ENCODE data around the gene SULF2.

The SULF2 gene

DNA sequence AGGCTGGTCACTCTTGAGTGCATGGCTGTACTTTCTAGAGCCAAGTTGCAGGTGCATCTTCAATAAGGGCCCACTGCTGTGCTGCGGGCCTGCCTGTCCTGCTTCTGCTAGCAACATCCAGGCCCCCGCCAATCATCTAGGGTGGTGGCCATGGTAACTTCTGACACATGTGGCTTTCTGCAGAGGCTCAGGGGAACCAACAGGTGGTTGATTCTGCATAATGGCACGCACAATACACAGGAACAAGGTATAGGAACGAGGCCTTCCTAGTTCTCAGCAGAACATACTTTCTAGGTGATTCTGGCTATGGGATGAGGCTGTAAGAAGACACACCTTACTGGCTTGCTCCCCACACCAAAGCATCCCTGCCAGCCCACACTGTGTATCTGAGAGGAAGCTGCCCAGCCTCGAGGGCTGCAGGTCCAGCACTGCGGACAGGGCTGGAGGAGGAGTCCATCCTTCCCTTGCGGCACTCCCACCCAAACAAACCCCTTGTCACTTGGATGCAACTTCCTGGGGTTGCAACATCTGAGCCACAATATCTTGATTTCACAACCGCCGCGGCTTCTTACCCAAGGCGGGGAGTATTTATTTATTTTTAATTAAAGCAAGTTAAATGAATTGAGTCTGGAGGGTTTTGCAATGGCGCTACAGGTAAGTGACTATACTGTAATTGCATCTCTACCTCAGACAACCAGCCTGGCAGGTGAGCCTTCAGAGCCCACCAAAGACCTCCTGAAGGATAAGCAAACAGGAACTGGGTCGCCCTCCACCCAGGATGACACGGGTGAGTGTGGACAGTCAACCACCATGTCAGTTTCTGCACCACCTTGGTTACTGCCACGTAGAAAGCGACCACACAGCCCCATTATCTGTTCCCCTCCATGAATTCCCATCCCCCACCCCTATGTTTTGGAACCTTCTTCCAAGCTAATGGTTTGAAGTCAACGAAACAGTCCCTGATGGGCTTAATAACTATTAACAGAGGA lies 49.6 kb downstream of the SULF2 start:
- DNase-seq: no peak

DNA sequence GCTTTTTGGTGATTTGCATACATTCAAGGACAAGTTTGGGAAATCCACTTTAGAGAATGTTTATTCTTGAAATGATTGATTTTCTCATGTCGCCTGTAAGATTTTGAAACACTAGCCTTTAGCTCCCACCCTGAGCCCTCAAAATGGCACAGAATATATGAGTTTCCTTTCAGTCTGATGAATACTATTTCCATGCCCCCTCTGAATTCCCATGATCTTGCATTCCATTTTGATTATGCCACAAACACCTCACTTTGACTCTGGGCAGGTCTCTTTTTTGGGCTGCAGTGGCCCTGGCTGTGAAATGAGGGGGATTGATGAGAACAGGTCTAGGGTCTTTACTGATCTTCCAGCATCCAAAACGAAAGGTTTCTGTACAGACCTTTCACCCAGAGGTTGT lies 50.4 kb downstream of the SULF2 start:
- DNase-seq: no peak

DNA sequence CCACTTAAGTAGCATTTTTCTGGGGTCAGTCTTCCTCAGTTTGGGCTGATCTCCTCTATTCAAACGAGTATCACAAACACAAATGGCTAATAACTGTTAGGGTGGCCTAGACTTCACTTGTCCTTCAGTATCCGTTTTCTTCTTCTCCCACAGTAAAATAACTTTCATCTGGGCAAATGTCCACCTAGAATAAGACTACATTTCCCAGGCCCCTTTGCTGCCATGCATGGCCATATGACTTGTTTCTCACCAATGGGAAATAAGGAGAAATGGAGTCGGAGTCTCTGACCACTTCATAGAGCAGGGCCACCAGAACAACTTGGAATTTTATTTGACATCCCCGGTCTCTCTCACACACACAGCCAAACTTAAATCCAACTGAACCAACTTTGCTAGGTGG lies 51.4 kb downstream of the SULF2 start:
- DNase-seq: no peak

DNA sequence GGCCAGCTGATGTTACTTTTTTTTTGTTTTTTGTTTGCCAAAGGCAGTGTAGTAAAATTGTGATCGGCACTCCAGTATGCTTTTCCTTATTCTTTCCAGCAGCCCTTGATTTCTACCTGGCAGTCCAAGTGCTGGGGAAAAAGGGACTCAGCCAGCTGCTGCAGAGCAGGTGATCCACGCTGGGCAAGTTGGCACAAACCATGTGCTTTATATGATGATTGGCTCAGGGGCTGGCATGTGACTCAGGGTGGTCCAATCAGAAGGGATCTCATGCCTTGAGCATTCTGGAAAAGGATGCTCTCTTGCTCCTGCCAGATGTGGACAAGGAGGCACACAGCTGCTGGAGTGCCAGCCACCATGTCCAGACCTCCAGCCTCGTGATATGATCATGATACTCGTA lies 54.5 kb downstream of the SULF2 start:
- peak; percentile 12 for DNase-seq

DNA sequence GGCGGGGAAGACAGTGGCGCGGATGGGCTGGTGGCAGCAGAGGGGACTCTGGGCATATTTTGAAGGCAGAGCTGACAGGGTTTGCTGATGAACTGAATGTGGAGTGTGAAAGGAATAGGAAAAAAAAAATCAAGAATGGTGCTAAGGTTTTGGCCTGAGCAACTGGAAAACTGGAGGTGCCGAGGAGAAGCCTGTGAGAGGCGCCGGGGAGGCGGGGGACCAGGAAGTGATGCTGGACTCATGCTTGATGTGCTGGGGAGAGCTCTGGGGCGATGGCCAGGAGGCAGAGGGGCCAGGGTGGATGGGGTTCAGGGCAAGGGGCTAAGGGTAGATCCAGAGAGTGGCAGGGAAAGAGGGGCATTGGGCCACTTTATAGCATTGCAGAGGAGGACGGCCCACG lies 55.8 kb downstream of the SULF2 start:
- no peak for DNase-seq

DNA sequence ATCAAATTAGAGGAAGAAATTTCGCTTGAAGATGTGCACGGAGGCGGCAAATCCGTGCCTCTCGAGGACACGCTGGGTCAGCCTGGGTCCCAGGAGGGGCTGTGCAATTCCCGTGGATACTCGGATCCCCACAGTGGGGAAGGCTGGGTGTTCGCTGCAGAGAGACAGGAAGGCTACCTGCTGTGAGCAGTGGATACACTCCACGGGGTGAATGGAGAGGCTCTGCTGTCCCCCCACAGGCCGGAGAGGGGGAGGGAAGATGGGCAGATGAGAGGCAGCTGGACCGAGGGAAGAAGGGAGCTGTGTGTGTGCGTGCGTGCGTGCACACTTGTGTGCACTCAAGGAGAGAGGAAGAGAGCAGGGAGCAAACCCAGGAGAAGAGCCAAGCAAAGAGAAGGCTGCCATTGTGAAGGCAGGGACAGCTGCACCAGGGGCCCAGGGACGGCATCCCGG lies 57.3 kb downstream of the SULF2 start:
- DNase-seq: no peak

DNA sequence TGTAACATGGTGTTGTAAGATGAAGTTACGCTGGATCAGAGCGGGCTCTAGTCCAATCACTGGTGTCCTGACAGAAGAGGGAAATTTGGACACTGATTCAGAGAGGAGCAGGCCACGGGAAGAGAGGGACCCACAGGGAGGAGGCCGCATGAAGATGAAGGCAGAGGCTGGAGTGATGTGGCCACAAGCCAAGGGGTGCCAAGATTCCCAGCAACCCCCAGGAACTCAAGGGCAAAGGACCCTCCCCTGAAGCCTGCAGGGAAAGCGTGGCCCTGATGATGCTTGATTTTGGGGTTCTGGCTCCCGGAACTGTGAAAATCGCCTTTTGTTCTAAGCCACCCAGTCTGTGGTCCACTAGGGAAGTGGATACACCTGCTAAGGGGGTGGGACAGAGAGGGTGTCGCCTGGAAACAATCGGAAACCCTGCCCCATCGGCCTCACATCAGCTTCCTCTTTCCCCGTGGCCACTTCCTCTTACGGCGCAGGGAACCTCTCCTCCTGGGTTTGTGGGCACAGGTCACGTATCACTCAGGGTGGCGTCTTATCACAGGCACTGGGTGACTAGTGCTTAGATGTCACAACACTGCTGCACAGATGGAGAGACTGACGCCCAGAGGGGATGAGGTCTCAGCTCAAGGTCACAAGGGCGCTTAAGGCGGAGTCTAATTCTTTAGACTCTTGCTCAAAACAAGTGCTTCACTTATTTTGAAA lies 58.0 kb downstream of the SULF2 start:
- DNase-seq: no peak

DNA sequence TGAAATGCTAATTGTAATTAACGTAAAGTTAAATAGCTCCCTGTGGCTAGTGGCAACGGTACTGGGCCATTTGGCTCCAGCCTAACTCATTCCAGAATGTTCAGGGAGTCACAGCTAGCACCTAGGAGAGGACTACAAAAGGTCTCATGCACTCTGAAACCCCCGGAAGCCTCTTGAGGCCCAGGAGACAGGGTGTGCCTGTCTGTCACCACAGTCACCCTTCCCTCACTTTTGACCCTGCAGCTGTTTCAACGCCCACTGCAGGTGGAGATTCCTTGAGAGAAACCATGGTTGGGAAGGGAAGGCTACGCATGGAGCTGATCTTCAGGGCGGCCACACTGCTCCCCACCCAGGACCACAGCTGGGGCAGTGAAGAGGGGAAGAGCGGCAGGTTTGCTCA lies 58.6 kb downstream of the SULF2 start:
- DNase-seq: no peak

DNA sequence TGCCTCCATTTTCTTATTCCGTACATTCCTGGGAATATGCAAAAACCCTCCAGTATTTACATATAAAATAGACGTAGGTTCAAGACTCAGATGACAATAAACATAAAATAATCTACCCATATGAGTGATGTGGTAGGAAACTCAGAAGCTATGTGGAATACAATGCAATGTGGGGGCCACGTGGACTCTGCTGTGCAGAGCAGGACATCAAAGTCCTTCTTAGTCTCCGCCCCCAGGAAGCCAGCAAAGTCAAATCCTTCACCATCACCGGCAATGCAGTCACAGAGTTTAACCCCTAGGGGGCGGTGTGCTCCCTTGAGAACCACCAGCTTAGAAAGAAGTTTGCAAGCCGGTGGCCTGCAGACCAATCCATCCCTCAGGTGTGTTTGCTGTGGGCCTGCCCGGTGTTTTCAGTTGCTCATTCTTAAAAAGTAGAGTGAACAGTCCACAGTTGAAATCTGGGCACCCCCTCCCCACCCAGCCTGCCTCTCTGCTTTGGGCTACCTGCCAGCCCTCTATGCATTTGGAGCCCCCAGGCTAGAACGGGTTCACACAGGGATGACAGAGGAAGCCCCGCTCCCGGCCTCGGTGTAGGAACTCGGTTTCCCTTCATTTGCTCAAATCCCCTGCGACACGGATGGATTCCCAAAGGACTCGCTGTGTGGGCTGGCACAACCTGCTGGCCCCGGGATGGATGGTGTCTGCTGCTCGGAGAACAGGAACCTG lies 59.9 kb downstream of the SULF2 start:
- peak; percentile 82 for DNase-seq

DNA sequence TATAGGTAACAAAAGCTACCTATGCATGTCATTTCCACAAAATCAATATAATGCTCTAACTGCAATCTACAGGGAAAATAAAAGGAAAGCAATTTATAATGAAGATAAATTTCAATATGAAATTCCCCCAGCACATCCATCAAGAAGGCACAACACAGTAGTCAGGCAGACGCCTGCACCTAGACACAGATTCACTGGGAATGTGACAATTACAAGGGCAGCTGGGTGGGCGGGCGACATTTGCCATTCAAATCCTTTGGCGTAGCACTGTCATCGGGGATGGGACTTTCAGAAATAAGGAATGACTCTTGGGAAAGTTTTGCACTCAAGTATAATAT lies 60.4 kb downstream of the SULF2 start:
- no peak for DNase-seq

DNA sequence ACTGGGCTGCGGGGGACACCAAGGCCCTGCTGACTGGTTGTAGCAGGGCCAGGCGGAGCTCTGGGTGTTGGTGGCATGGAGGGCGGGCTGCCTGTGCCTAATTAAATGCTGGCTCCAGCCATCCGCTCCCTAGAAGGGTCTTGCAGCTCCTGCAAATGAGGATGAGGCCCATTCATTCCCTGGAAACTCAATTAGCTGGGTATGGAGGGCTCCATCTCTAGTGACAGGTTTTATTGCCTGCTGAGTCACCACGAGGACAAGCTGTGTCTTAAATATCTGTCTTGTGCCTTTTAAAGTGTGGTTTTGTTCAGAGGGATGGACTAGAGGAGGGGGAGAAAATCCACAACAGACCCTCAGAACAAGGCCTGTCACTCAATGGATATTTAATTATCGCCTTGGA lies 60.9 kb downstream of the SULF2 start:
- DNase-seq: no peak

DNA sequence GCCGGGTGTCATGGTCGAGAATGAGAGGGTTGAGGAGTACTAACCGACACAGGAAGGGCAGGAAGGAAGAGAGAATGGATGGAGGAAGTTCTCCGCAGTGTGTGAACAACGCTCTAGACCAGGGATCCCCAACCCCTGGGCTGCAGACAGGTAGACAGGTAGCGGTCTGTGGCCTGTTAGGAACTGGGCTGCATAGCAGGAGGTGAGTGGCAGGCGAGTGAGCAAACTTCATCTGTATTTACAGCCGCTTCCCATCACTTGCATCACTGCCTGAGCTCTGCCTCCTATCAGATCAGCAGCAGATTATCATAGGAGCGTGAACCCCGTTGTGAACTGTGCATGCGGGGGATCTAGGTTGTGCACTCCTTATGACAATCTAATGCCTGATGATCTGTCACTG lies 62.0 kb downstream of the SULF2 start:
- no peak for DNase-seq

DNA sequence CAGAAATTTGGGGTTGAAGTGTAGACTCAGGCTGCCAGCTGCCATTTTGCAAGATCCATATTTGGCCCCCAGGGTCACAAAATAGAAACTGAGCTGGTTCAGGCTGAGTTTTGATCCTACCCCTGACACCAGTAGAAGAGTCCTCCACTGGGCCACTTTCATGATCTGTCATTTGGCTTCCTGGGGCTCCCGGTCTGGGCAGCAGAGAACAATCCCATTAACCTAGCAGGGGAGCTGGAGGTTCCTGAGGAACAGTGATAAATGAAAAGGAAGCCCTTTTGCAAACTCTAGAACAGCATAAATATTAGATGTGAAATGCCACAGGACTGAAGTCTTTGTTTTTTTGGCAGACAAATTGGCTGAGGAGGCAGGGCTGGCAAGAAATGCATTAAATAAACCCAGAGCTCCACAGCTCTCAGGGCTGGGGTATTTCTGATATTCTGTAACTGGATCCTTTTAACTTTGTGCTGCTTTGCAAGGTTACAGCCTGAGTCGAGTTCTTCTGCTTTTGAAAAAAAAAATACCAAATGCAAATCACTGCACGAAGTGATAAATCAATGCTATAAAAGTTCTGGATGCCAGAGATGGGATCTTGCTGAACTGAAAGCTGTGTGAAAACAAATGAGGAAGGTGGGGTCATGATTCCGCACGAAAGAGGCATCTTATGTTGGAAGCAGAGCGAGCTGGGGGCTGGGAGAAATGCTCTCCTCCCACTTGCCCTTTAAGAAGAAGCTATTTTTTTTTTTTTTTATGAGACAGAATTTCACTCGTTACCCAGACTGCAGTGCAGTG lies 64.4 kb downstream of the SULF2 start:
- DNase-seq: no peak

DNA sequence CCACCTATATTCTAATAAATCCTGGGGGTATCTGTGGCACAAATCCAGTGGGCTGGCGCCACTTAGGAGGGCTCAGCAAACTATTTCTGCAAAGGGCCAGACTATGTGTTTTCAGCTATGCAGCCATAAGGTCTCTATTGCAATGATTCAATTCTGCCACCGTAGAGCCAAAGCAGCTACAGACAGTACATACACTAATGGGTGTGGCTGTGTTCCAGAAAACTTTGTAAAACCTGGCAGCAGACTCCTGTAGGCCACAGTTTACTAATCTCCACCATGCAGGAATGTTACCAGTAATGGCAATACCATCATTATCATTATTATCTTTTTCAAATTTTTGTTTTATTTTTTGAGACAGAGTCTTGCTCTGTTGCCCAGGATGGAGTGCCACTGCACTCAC lies 65.7 kb downstream of the SULF2 start:
- no peak for DNase-seq

DNA sequence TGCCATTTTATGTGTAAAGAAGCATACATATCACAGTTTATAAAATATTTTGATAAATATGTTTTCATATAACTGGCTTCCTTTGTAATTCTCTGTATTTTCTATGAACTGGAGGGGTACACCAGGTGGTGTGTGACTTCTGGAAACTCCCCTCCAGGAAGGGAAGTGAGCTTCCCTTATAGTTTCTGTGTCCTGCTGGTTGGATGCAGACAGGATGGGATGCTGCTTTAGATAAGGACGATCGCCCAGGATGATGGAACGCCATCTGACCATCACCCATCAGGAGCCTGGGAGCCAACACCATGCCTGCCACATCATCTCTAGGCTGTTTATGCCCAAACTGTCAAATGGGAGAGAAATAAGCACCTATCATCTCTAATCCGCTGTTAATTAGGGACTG lies 66.1 kb downstream of the SULF2 start:
- DNase-seq: no peak

DNA sequence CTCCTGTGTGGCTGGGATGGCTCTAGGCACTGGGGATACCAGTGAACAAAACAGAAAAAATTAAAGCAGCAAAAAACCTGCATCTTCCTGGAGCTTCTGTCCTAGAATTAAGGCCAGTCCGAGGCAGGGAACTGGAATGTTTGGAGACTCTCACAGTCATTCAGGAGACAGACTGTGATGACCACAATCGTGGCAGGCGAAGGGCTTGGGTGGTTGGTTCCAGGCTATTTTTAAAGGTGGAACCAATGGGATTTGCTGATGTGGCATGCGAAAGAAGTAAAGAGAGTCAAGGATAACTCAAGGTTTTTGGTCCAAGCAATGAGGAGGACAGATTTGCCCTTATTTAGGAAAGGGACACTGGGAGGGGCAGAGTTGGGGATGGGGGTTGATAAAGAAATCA lies 66.9 kb downstream of the SULF2 start:
- DNase-seq: no peak

DNA sequence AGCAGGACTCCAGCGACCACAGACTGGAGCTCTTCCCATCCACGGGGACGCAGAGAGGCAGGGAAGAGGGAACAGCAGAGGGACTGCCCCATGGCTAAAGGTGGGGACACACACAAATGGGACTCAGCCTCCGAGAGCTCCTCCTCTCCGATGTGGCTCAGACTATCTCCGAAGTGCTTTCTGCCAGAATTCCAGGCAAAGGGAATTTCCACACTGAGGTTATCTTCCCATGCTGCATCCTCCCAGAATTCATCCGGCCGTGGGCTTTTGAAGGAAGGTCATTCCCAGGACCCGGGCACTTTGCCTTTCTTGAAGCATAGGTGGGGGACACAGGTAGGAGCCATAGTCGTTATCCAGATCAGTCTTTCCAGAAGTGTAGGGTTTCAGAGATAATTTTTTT lies 67.9 kb downstream of the SULF2 start:
- DNase-seq: no peak

DNA sequence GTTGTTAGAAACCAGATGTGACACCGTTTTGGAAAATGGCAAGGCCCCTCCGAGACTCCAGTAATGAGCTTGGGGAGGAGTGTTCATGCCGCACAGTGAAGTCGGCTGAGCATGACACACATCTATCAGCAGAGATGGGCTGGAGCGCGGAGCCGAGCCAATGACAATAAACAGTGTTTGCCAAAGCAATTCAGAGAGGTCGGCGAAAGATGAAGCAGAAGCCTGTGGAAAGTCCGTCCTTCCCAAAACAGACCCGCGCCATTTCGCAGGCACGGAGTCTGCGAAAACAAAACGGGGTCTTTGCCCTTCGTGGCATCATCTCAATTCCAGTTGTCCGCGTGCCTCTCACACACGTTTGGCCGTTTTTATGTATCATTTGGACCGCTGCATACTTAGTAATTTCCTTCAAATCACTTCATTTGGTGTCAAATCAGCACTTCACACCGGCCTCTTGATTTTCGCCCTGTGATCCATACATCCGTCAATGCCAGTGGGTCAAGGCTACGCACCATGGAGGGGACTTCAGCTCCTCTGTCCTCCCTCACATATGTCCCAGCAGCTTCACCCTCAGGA lies 71.3 kb downstream of the SULF2 start:
- DNase-seq: peak; percentile 71

DNA sequence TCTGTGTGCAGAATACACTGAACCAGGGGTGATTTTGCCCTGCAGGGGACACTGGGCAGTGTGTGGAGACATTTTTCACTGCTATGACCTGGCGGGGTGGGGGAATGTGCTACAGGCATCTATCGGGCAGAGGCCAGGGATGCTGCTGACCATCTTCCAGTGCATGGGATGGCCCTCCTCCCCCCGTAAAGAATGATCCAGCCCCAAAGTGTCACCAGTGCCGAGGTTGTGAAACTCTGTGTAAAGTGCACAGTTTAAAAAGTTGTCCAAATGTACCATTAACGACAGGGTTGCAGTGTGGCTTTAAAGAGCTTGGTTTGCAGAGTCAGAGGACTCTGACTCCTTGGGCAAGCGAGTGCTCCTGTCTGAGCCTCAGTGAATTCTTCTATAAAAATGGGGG lies 72.1 kb downstream of the SULF2 start:
- DNase-seq: no peak

DNA sequence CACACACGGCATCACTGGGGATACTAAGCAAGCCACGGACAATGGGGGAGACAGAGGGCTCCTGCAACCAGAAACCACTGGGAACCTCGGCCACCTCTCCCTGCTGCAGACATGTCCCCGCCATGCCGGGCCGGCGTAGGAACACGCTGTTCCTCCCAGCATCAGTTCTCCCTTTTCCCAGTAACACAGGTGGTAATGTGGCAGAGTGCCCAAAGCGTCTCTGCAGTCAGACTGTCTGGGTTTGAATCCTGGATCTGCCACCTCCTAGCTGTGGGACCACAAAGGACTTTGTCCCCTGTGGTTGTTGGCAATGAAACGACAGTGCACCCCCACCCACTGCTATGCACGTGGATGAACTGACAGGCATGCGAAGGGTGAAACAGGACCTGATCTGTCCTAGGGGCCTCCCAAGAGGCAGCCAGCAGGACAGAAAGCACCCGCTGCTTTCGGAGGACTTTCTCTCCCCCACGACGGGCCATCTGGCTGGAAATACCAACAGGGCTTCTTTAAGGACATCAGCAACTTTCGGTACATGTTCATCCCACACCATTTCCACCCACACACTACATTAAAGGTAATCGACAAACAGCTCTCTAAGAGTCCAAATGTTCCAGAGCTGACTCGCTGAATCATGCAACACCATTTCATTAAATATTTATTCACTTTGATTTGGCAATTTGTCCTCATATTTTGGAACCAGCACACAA lies 74.1 kb downstream of the SULF2 start:
- DNase-seq: no peak

DNA sequence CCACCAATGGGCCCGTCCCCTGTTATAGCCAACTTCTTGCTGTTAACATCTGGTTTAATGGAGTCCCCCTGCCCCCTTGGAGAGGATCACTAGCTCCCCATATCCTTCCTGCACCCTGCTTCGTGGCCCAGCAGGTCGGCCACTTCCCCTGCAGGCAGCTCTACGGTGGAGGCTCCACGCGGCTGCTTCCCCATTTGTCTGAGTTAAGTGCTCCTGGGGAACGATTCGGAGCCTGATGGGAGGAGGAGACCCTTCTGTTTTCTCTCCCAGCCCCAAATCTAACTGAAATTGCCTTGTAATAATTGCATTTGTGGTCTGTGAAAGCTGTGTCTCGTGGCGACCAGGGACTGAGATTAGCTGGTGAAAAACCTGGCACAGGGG lies 74.6 kb downstream of the SULF2 start:
- DNase-seq: no peak

Data from NCI-H1092 treated with DMSO at 0.1 percent for 48 hours (cell line).